Skeletal muscle satellite cell (primary cell): ENCODE data around the gene ZNF341.

ENCODE experiments used
- H3K27me3 ChIP-seq: 2 replicates; pipeline ENCODE4 v1.7.0; 2013; ENCODE audit warnings: low read length; ENCODE audit not compliant: control insufficient read depth, insufficient read depth
- H3K36me3 ChIP-seq: 2 replicates; pipeline ENCODE4 v1.7.0; 2013; ENCODE audit warnings: mild to moderate bottlenecking, control low read depth, low read length; ENCODE audit not compliant: insufficient read depth
- H3K4me1 ChIP-seq: 2 replicates; pipeline ENCODE4 v1.7.0; 2013; ENCODE audit warnings: low read length; ENCODE audit not compliant: control insufficient read depth, insufficient read depth
- H3K4me2 ChIP-seq: 2 replicates; pipeline ENCODE4 v1.7.0; 2013; ENCODE audit warnings: mild to moderate bottlenecking, low read length
- H3K4me3 ChIP-seq: 2 replicates; pipeline ENCODE4 v1.7.0; 2013; ENCODE audit warnings: low read length
- H3K9ac ChIP-seq: 2 replicates; pipeline ENCODE4 v1.7.0; 2013; ENCODE audit warnings: mild to moderate bottlenecking, low read depth, low read length, moderate library complexity
- H3K9me3 ChIP-seq: replicated peaks from 2 replicates; pipeline ENCODE4 v1.7.0; 2013; ENCODE audit warnings: mild to moderate bottlenecking, control low read depth, low read length

ZNF341 gene

GRCh38 chr20:33811776-33812151 lies 80.0 kb downstream of the ZNF341 start:
- H3K9ac ChIP-seq, result peak overlapping the region; percentile 96
- peaks cover 12% of the 10 kb centered on the region for H3K4me1 ChIP-seq
- H3K4me2 ChIP-seq, result peak overlapping the region; percentile 97

GRCh38 chr20:33812152-33812849 lies 80.5 kb downstream of the ZNF341 start:
- Histone ChIP-seq H3K27me3 (no peaks in the 10 kb centered on the region), H3K4me3 (peak overlapping the region; percentile 81), H3K36me3 (peaks cover 4% of the 10 kb centered on the region), H3K9ac (peak overlapping the region; percentile 96), H3K4me1 (peaks cover 12% of the 10 kb centered on the region), H3K9me3 (no peaks in the 10 kb centered on the region), H3K4me2 (peak overlapping the region; percentile 97)

More at GRCh38 chr20:33811776-33812151, 80.0 kb downstream of the ZNF341 start:
- Histone ChIP-seq H3K27me3 (no peaks in the 10 kb centered on the region), H3K36me3 (peaks cover 4% of the 10 kb centered on the region), H3K4me3 (peak overlapping the region; percentile 81), H3K9me3 (no peaks in the 10 kb centered on the region)

- H3K4me1 ChIP-seq, result peaks cover 12% of the 10 kb centered on the region
- peak overlapping the region; percentile 96 for H3K9ac ChIP-seq
These were observed 81.2 kb downstream of the ZNF341 start for GRCh38 chr20:33812908-33813462.

DNA sequence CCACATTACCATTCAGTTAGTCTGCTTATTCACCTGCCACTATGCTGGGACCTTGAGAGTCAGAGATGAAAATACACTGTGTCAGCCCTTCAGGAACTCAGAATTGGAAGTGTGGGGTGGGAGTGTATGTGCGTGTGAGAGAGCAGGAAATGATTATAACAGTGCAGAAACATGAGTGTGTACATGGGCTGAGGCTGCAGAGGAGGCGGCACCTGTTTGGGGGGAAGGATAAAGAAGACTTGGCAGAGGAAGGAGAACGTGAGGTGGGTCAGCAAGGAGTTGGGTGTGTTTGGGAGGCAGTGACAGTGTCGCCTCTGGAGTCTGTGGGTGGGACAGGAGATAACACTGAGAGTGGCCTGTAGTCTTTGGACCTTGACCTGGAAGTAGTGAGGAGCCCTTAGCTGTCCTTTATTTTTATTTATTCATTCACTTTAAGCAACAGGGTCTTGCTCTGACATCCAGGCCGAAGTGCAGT lies 82.5 kb downstream of the ZNF341 start:
- Histone ChIP-seq H3K36me3 (peaks cover 4% of the 10 kb centered on the region), H3K4me3 (no peak overlapping the region), H3K4me2 (peak overlapping the region; percentile 1), H3K9ac (no peak overlapping the region), H3K27me3 (no peaks in the 10 kb centered on the region), H3K4me1 (peaks cover 12% of the 10 kb centered on the region), H3K9me3 (no peaks in the 10 kb centered on the region)

More at GRCh38 chr20:33812908-33813462, 81.2 kb downstream of the ZNF341 start:
- H3K4me3 ChIP-seq, result peak overlapping the region; percentile 81
- H3K9me3 ChIP-seq, result no peaks in the 10 kb centered on the region
- no peaks in the 10 kb centered on the region for H3K27me3 ChIP-seq
- peak overlapping the region; percentile 97 for H3K4me2 ChIP-seq
- H3K36me3 ChIP-seq, result peaks cover 4% of the 10 kb centered on the region

DNA sequence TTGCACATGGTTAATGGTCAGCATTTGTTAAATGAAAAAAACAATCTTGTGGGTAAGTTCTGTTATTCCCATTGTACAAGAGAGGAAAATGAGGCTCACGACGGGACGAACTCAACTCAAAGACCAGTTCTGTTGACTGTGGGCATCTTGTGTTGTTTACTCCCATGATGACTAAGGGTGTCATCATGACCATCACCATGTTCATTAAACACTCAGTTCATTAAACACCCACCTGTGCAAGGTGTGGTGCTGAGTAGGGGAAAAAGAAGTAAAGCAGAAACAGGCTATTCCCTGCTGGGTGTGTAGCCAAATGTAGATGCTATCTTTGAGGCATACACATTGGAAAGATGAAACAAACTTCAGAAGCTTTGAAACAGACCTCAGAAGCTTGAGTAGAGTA lies 83.9 kb downstream of the ZNF341 start:
- peaks cover 12% of the 10 kb centered on the region for H3K4me1 ChIP-seq

GRCh38 chr20:33816191-33816590 lies 84.4 kb downstream of the ZNF341 start:
- no peaks in the 10 kb centered on the region for H3K9me3 ChIP-seq
- H3K9ac ChIP-seq, result no peak overlapping the region
- H3K27me3 ChIP-seq, result no peaks in the 10 kb centered on the region
- H3K36me3 ChIP-seq, result peaks cover 4% of the 10 kb centered on the region
- no peak overlapping the region for H3K4me3 ChIP-seq
- peaks cover 12% of the 10 kb centered on the region for H3K4me1 ChIP-seq
- H3K4me2 ChIP-seq, result no peak overlapping the region

More for the DNA sequence above, 83.9 kb downstream of the ZNF341 start:
- H3K9ac ChIP-seq, result no peak overlapping the region
- peaks cover 4% of the 10 kb centered on the region for H3K36me3 ChIP-seq
- H3K27me3 ChIP-seq, result no peaks in the 10 kb centered on the region
- H3K9me3 ChIP-seq, result no peaks in the 10 kb centered on the region
- H3K4me2 ChIP-seq, result no peak overlapping the region
- H3K4me3 ChIP-seq, result no peak overlapping the region

- H3K9ac ChIP-seq, result no peak overlapping the region
- H3K27me3 ChIP-seq, result no peaks in the 10 kb centered on the region
- no peaks in the 10 kb centered on the region for H3K9me3 ChIP-seq
- H3K4me1 ChIP-seq, result peaks cover 11% of the 10 kb centered on the region
- no peak overlapping the region for H3K4me2 ChIP-seq
- H3K4me3 ChIP-seq, result no peak overlapping the region
- peaks cover 4% of the 10 kb centered on the region for H3K36me3 ChIP-seq
These were observed 85.6 kb downstream of the ZNF341 start for GRCh38 chr20:33817411-33817810.

DNA sequence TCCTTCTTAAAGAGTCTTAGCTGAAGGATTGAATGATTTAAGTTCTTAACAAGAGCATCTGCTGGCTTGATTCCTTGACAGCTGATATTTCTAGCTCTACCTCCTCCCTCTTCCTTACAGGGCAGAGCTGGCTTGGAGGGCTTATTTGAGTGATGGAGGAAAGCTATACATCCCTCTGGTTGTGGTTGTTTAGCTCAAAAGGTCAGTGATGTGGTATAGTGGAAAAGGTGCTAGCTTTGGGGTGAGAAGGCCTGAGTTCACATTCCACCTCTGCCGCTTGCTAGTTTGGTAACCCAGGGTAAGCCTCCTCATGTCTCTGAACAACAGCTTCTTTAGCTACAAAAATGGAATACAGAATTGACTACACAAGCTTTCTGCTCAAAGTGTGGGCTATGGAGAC lies 87.7 kb downstream of the ZNF341 start:
- Histone ChIP-seq H3K4me2 (no peak overlapping the region), H3K4me3 (no peak overlapping the region), H3K36me3 (peaks cover 4% of the 10 kb centered on the region), H3K9ac (no peak overlapping the region), H3K4me1 (no peaks in the 10 kb centered on the region), H3K9me3 (no peaks in the 10 kb centered on the region), H3K27me3 (no peaks in the 10 kb centered on the region)

DNA sequence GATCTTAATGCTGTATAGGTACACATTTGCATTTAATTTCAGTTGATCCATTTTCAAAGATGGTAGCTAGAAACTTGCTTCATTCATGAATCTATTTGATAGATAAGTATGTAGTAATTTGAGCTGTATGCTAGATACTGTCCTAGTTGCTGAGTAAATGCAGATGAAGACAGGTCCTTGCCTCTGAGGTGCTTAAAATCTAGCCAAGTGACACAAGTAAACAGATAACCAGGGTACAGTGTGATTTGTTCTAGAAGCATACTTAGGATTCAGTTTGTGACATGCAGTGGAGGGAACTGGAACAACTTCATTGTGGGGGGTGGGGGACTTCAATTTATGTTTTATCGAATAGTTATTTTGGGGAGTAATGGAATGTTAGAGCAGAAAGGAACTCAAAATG lies 88.6 kb downstream of the ZNF341 start:
- no peaks in the 10 kb centered on the region for H3K27me3 ChIP-seq
- no peaks in the 10 kb centered on the region for H3K9me3 ChIP-seq
- H3K36me3 ChIP-seq, result no peaks in the 10 kb centered on the region
- no peaks in the 10 kb centered on the region for H3K4me1 ChIP-seq
- no peak overlapping the region for H3K4me3 ChIP-seq
- no peak overlapping the region for H3K9ac ChIP-seq
- H3K4me2 ChIP-seq, result no peak overlapping the region

DNA sequence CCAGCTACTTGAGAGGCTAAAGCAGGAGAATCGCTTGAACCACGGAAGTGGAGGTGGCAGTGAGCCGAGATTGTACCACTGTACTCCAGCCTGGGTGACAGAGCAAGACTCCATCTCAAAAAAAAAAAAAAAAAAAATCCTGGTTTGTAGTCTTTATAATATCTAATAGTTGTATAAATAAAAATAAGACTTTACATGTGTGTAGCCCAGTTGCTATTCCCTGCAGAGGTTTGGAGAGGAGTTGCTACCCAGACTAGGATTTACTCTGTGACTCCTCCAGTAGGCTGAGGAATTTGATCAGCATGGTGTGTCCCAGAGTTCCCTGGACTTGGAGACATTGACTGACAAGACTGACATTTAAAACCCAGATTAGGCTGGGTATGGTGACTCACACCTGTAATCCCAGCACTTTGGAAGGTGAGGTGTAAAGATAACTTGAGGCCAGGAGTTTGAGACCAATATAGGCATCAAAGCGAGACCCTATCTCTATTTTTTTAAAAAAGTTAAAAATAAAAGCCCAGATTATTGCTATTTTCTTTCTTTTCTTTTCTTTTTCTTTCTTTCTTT lies 89.6 kb downstream of the ZNF341 start:
- Histone ChIP-seq H3K36me3 (no peaks in the 10 kb centered on the region), H3K4me1 (no peaks in the 10 kb centered on the region), H3K4me3 (no peak overlapping the region)

GRCh38 chr20:33822423-33822822 lies 90.6 kb downstream of the ZNF341 start:
- H3K4me3 ChIP-seq, result no peak overlapping the region
- no peaks in the 10 kb centered on the region for H3K36me3 ChIP-seq
- peaks cover under 1% of the 10 kb centered on the region for H3K4me1 ChIP-seq
- H3K9me3 ChIP-seq, result no peaks in the 10 kb centered on the region
- H3K27me3 ChIP-seq, result no peaks in the 10 kb centered on the region
- no peak overlapping the region for H3K4me2 ChIP-seq
- no peak overlapping the region for H3K9ac ChIP-seq

More for the DNA sequence above, 89.6 kb downstream of the ZNF341 start:
- no peak overlapping the region for H3K4me2 ChIP-seq
- no peaks in the 10 kb centered on the region for H3K9me3 ChIP-seq
- H3K27me3 ChIP-seq, result no peaks in the 10 kb centered on the region
- H3K9ac ChIP-seq, result no peak overlapping the region
